ENCODE data around the gene HELZ. TPM values are rescaled to one million over a fixed set of nuclear protein-coding genes. Genes with fewer than 3 reads are reported as not detected.

HELZ gene
- total RNA-seq, 2 donors from 2014 or later, result 52.3 to 53.5 TPM

DNA sequence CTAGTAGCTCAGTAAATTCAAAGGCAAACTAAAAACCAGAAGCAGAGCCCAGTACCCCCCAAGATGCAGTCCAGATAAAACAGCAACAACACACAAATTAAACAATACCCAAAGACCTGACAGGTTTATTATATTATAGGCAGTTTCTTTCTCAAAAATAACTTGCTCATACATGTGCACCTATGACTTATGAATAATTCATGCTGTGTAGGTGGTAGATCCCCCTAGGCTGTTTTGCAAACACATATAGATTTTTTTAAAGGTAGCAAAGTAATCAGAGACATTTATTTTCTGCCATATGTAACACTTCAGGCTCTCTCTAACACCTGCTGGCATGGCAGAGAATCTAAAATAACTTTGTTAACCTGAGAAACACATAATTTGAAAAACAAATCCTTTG, 173.4 kb downstream of the HELZ start:
- no peak for DNase-seq (ENCODE audit: low spot score)
- intact Hi-C loops (cut with DNase I), result no loop called here

DNA sequence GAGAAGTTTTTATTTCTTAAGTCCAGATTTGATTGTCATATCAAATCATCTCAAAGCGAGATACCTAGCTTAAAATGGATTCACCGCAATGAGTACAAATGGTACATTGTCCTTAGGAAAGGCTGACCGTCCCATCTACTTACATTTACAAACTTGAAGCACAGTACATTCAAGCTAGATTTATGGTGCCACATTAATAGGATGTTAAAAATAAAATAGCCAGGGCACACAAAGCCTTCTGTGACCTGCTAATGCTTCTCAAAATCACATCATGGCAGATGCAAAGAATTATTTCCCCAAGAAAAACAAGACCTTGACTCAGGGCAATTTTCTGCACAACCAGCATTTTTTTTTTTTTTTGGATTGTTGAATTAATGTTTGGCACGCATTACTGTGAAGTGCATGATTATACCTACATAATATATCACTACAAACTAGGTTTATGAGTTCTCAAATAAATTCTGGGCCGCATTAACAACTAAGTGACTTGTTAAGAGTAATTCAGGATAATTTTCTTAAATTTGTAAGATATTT, 175.3 kb downstream of the HELZ start:
- intact Hi-C loops (cut with DNase I), result no loop called here

DNA sequence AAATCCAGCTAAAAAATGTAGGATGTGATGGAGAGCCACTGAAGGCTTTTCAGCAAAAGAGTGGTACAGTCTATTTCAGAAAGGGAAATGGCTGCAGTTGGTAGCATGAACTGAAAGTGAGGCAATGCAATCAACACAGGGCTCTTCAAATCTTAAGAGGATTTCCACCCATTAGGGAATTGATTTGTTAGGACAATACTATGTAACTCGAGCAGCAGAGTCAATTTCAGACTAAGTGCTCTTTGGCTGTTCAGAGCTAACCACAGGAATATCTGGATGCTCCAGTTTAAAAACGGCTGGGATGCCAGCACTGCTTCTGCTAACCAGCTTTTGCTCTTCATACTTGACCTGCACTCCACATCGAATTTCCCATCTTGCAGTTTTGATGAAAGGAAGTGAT, 176.0 kb downstream of the HELZ start:
- intact Hi-C loops (cut with DNase I), result no loop called here
- no peak for DNase-seq (ENCODE audit: low spot score)

More for the DNA sequence above, 175.3 kb downstream of the HELZ start:
- no peak for DNase-seq (ENCODE audit: low spot score)

DNA sequence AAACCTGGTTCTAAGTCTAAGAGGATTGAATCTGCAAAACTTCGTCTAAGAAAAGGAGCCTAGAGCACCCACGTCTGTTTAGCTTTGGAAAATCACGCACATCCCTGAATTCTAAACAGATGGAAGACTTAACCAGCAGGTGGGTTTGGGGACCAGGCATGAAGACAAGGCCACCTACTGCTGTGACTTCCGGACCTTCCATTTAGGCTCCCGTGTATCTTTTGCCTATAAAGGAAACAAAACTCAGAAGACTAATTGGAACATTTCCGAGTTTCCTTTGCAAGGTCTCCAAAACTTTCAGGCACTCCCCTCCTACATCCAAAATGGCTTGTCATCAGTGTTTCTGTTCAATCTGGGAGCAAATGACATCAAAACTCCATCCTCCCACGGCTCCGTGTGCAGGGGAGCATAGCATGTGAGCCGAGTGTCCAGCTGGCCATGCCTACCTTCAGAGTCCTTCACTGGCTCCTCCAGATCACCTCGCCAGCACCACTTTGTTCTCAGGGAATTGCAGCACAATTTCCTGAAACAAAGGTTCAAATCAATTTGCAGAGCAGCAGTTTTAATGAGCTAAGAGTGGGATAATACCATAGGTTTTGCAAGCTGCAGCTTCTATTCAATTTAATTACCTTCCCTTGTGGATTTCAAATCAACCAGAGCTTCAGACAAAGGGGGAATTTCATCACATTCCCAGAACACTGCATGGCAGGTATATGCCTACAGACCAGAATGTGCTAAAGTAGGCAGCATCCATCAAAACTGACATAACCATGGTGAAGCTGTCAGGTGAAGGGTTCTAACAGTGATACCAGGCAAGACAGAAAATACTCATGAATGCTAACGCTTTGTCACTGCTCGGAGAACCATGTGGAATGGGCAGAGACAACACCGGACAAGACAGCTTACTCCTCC, 177.2 kb downstream of the HELZ start:
- DNase-seq (ENCODE audit: low spot score), result no peak
- intact Hi-C loops (cut with DNase I), result no loop called here

DNA sequence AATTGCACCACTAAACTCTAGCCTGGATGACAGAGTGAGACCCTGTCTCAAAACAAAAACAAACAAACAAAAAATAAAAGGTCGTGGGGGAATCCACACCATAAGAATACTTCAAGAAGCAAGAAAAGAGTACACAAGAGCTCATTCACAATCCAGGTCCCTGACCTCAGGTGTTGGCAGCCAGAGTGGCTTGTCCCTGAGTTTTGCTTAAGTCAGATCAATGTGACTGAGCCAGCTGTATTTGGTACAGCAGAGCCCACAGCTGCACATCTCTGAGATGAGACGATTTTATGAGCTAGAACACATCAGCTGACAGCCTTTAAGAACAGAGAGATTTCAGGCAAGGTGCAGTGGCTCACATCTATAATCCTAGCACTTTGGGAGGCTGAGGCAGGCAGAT, 178.3 kb downstream of the HELZ start:
- DNase-seq (ENCODE audit: low spot score), result no peak
- intact Hi-C loops (cut with DNase I), result no loop called here

DNA sequence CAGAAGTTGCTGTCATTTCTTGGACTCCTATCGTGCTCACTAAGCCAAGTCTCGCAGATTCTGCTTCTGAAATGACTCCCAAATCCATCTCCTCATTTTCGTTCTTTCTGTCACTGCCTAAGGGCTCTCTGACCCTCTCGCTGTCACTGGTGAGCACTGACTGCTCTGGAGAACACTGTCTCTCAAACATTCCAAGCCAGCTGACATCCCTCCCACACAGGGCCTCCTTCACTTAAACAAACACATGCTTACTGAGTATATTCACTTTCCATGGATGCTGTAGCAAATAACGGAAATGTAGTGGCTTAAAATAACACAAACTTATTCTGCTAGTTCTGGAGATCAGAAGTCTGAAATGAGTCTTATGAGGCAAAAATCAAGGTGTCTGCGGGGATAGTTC, 181.9 kb downstream of the HELZ start:
- intact Hi-C loops (cut with DNase I), result no loop called here
- no peak for DNase-seq (ENCODE audit: low spot score)

DNA sequence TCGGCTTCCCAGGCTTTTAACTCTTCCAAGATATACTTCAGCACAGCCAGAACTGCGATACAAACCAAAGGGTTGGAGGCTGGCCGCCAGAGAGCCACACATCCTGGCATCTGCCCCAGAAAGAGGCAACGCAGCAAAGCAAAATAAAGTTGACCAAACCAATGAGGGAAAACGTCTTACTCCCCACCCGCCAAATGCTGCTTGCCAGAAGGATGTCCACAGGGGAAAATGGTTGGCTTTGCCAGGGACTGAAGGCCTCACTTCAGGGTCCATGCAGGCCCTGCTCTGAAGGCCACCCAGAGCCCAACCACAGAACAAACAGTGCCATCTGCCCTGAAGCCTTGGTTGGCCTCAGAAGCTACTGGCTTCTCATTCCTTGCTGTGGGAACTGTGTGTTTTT, 185.6 kb downstream of the HELZ start:
- intact Hi-C loops (cut with DNase I), result no loop called here
- no peak for DNase-seq (ENCODE audit: low spot score)

DNA sequence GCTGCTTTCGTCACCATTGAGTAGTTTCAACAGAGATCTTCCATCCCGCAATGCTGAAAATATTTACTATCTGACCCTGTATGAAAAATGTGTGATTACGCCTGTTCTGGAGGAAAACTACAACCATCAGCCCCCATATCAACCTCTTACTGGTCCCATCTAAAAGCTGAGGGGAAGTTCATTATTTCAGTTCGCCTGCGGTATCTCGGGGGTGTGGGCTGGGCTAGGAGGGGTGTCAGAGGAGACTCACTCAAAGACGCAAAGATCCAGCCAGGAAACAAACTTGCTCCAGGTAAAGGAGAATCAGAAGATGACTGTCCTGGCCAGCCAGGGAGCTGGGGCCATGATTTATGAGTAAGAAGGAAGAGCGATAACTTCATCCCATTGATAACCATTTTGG, 187.0 kb downstream of the HELZ start:
- no peak for DNase-seq (ENCODE audit: low spot score)
- intact Hi-C loops (cut with DNase I), result no loop called here

DNA sequence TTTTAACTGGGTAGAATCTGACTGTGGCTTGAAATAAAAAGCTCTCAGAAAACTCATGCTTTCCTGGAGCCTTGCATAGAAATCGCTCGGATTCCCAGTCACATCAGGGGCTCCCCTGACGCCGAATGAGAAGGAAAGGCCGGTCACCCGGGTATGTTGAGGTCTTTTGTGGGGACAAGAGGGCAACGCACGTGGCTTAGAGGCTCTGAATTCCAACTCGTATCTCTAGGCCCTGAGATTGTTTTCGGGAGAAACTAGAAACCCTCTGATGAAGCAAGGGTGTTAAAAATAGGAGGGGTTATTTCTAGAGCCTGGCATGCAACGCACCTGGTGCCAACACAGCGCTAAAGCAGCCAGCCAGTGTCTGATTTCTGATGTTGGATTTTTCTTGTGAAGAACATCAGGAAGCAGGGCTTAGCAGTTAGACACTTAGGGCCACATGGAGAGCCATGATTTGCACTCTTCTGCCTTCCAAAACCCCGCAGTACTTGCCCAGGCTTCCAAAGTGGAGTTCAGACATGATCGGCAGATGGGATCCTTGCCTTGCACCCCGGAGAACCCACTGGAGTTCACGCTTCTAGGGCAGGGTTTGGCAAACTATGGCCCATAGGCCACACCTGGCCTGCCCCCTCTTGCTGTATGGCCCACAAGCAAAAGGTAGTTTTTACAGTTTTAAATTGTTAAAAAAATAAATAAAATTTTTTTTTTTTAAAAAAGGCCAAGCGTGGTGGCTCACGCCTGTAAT, 188.1 kb downstream of the HELZ start:
- no peak for DNase-seq (ENCODE audit: low spot score)
- intact Hi-C loops (cut with DNase I), result no loop called here

DNA sequence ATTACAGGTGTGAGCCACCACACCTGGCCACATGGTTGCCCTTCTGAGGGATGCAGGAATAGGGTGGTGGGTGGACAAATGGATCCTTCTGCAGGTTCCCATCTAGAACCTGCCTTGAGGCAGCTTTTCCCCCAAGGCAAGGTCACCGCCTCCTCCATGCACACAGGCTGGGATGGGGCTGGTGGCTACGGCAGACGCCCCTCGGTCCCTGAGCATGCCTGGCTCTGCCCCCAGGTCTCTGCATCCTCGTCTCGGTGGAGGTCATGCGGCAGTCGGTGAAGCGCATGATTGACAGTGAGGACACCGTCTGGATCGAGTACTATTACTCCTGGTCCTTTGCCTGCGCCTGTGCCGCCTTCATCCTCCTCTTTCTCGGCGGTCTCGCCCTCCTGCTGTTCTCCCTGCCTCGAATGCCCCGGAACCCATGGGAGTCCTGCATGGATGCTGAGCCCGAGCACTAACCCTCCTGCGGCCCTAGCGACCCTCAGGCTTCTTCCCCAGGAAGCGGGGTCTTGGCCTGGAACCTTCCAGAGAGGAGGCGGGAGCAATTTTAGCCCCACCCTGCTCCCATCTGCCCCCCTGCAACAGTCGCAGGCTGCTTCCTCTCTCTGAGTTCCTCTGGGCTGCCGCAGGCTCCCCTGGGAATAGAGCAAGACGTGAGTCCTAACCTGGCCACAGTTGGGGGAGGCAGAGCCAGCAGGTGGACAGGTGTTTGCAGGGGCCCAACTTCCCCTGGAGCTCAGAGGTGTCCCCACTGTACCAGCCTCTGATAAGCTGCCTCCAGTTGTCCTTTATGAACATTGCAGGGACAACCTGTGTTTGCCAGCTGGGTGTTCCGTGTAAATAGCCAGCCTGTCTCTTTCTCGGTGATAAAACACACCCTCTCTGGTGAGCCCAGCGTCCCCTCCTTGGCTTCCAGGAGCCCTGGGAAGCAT, 188.9 kb downstream of the HELZ start:
- no peak for DNase-seq (ENCODE audit: low spot score)
- intact Hi-C loops (cut with DNase I), result no loop called here

DNA sequence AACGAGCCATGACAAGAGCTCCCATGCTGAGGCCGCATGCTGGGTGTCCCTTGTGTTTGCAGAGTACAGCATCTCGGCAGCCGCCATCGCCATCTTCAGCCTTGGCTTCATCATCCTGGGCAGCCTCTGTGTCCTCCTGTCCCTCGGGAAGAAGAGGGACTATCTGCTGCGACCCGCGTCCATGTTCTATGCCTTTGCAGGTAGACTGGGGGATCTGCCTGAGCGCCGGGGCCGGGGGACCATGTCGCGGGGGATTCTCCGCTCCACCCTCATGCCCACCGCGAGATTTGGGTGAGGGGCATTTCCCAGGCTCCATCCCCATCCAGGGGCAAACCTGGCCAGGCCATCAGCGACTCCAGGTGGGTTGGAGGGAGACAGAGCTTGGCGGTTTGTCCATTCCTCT, 190.0 kb downstream of the HELZ start:
- intact Hi-C loops (cut with DNase I), result no loop called here
- no peak for DNase-seq (ENCODE audit: low spot score)

DNA sequence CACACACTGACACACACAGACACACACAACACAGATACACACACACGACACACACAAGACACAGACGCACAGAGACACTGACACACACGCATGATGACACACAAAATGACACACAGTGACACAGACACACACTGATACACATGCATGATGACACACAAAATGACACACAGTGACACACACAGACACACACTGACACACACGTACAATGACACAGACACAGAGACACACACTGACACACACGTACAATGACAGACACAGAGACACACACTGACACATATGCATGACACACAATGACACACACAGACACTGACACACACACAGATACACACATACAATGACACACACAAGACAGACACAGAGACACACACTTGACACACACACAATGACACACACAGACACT, 190.4 kb downstream of the HELZ start:
- DNase-seq (ENCODE audit: low spot score), result no peak
- intact Hi-C loops (cut with DNase I), result no loop called here

DNA sequence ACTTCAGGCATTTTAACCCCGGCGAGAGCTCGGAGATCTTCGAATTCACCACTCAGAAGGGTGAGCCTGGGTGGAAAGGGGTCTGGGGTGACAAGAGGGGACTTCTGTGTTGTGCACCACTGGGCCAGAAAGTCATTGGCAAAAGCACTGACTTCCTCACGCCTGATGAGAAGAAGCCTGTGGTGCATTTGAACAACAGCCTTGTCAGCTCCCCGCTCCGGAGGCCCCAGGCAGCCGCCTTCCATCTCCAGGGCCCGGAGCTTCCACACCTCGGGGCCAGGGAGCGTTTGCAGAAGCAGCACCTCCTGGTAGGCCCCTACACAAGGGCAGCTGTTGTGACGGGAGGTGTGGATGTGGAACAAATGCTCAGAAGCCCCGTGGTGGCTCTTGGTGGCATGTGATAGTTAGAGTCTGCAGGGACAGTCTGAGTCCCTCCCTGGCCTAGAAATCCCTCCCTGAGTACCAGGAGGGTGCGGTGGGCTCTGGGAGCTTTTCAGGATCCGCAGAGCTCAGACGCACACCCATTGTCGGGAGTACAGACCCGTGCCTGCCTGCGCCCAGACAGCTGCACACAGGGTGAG, 190.9 kb downstream of the HELZ start:
- intact Hi-C loops (cut with DNase I), result no loop called here
- no peak for DNase-seq (ENCODE audit: low spot score)

DNA sequence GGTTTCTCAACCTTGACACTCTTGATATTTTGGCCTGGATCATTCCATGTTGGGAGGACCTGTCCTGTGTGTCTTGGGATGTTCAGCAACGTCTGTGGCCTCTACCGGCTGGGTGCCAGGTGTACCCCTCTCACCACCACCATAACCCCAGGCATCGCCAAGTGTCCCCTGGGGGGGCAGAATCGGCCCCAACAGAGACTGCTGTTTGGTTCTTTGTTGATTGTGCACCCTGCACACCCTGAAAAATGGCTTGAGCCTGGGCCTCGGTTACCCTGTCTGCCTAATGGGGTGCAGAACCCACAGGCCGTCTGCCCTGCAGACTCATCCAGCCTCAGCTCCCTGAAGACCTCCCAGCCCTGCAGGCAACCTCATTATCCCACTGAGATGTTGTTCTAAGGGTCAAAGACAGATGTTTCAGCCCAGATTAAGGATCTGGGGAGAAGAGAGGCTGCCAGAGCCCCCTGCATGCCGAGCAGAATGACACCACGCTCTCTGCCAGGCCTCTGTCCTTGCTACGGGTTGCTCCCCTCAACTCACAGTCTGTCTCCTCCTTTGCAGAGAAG, 191.5 kb downstream of the HELZ start:
- no peak for DNase-seq (ENCODE audit: low spot score)
- intact Hi-C loops (cut with DNase I), result no loop called here

DNA sequence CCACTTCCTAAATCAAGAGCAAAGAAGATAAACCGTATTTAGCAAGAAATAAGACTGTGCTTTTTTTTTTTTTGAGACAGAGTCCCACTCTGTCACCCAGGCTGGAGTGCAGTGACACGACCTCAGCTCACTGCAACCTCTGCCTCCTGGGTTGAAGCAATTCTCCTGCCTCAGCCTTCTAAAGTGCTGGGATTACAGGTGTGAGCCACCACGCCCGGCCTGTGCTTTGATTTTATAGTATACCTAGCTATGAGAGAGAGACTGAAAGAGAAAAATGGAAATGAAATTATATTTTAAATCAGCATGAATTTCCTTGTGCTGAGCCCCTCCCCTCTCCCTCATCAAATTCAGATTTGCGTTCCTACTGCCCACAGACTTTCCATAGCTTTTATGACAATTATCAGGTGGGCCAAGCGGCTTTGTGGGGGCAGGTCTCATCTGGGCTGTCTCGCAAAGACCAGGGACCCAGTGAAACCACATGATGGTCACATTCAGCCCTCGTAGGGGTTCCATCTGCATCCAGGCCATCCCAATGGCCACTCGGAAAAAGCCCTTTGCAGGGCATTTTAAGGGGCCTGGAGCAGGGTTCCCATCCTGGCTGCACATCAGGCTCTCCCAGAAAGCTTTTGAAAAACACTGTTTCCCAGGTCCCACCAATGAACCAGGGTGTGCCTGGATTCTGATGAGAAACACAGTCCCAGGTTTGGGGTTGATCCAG, 192.1 kb downstream of the HELZ start:
- no peak for DNase-seq (ENCODE audit: low spot score)
- intact Hi-C loops (cut with DNase I), result no loop called here

DNA sequence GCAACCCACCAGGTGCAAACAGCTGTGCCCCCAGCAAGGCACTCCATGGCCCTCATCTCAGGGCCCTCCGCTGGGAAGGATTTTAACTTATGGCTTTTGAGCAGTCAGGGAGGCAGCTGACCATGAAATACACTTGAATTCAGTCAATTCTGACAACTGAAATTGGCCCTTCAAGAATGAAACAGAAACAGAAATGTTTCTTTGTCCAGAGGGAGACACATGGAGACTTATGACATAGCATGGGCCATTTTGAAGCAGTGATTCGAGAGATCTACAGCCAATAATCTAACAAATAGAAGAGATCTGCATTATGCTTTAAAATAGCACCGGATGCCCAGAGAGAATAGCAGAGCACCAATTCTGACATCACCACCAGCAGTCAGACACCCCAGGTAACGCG, 193.2 kb downstream of the HELZ start:
- no peak for DNase-seq (ENCODE audit: low spot score)
- intact Hi-C loops (cut with DNase I), result no loop called here

DNA sequence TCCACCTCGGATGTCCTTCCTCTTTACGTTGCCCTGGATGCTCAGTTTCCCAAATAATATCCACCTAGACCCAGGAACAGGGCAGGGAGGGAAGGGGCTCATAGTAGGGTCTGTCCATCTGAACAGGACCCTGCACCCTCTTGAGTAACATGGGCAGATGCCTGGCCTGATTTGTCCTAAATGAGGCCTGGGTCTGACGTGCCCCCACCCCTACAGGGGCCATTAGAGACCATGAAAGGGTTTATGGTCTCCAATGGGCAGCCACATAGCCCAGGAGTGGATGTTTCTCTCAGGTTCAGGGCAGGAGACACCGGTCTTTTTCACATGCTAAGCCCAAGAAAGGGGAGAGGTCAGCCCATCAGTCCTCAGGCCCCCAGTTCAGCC, 193.8 kb downstream of the HELZ start:
- DNase-seq (ENCODE audit: low spot score), result no peak
- intact Hi-C loops (cut with DNase I), result no loop called here

DNA sequence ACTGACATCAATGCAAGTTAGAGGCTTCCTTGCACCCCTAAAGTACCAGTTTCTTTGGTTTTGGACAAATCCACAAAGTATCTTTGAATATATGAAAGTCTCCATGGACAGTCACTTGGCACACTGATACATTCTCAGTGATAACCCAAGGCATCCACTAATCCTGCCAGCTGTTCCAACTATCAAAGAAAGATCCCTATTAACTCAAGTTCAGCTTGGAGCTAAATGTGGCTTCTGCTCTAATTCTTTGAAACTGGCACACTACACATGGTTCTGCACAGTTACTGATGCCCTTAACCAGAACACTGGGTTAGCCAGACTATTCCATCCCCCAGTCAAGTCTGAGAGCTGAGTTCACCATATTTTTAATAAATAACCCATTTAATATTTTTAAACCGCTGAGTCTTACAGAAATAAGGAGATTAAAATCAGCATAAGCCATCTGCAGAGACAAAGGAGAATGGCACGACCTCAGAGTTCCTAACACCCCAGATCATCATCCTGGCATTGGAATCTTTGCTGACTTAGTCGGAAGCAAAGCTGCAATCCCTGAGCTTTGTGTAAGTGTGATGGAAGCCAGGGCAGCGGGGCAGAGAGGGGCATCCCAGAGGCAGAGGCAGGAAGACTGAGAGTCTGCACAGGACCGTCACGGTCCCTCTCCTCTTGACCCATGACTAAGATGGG, 194.4 kb downstream of the HELZ start:
- intact Hi-C loops (cut with DNase I), result no loop called here
- no peak for DNase-seq (ENCODE audit: low spot score)

All from posterior vena cava (tissue), 2 donors.